ENCODE measurements around the gene IL13.

IL13 gene

DNA sequence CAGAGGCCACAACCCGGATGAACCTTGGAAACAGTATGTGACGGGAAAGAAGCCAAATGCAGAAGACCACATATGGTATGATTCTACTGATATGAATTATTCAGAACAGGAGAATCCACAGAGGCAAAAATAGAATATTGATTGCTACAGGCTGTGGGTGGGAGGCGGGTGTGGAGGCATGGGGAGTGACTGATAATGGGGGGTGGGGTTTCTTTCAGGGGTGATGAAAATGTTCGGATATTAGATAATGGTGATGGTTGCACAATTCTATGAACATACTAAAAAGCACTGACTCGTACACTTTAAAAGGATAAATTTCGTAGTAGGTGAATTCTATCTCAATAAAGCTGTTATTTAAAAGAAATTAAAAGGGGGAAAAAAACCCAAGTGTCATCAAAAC, 26.5 kb downstream of the IL13 start:
- CTCF ChIA-PET, result interaction anchor here (0.7 to 1.0 kb wide), 3 partner anchors 15 to 70 kb away, joined by 3 read pairs; no protein-coding TSS in a partner anchor

DNA sequence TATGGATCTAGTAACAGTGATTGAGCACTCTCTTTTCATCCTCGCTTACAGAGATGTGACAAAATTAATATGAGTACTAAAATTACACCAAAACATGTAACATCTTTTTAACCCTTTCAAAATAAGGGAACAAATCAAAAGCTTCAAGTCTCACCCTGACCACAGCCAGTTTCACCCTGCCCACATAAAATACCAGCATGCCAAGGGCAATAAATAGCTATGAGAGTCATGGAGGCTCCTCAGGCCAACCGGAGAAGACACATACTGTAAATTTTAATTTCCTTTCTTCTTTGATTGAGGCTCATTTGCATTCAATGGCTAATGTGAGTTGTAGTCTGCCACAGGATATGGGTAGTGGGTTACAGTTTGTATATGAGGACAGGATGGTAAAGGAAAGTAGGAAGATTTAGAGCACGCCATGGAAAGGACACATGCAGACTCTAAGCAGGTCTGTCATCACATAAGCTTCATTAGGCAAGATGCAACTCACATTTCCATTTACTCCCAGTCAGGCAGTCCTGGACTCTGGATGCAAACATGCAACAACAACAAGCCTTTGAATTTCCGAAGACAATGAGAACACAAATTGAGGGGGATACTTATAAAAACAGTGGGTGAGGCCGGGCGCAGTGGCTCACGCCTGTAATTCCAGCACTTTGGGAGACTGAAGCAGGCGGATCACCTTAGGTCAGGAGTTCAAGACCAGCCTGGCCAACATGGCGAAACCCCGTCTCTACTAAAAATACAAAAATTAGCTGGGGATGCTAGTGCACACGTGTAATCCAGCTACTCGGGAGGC, 27.1 kb downstream of the IL13 start:
- Histone ChIP-seq H3K9me3 (ENCODE audit: control extremely low read depth in 1 of 5, control insufficient read depth in 4 of 5, insufficient read depth in 2 of 5, low read depth in 1 of 5, low read length in 4 of 5) (no peaks in the 10 kb centered on the region), H3K4me3 (ENCODE audit: control insufficient read depth in 1 of 7, extremely low read depth in 1 of 7, insufficient read depth in 4 of 7, low read depth in 2 of 7, low read length in 6 of 7) (no peak overlapping the region), H3K27ac (ENCODE audit: insufficient read depth in 1 of 2, low read depth in 1 of 2, low read length in 2 of 2, poor library complexity in 1 of 2, severe bottlenecking in 2 of 2) (no peak overlapping the region), H3K27me3 (replicated peaks in 2 of 5; ENCODE audit: control insufficient read depth in 4 of 5, insufficient read depth in 5 of 5, low read length in 4 of 5) (no peaks in the 10 kb centered on the region), H3K36me3 (ENCODE audit: control insufficient read depth in 4 of 4, insufficient read depth in 4 of 4, low read length in 3 of 4) (no peaks in the 10 kb centered on the region), H3K4me1 (ENCODE audit: control extremely low read depth in 1 of 4, control insufficient read depth in 4 of 4, insufficient read depth in 4 of 4, low read length in 3 of 4) (peaks cover 4 to 19% (median 16%) of the 10 kb centered on the region in 4 experiments)
- 100% methylated on average over 5 of the region's 12 CpGs for WGBS (ENCODE audit: insufficient coverage)
- CTCF ChIA-PET, result interaction anchor here (0.7 to 1.0 kb wide), 3 partner anchors 15 to 69 kb away, joined by 3 read pairs; no protein-coding TSS in a partner anchor
- POLR2A ChIA-PET, result no interaction called here
- no peak for DNase-seq

More for the DNA sequence above, 26.5 kb downstream of the IL13 start:
- no peak for DNase-seq
- H3K27ac ChIP-seq (ENCODE audit: insufficient read depth in 1 of 2, low read depth in 1 of 2, low read length in 2 of 2, poor library complexity in 1 of 2, severe bottlenecking in 2 of 2), result no peak overlapping the region
- H3K4me1 ChIP-seq (ENCODE audit: control extremely low read depth in 1 of 4, control insufficient read depth in 4 of 4, insufficient read depth in 4 of 4, low read length in 3 of 4), result peaks cover 4 to 18% (median 16%) of the 10 kb centered on the region in 4 experiments
- 100% methylated on average over 2 of the region's 6 CpGs for WGBS (ENCODE audit: insufficient coverage)
- H3K9me3 ChIP-seq (ENCODE audit: control extremely low read depth in 1 of 5, control insufficient read depth in 4 of 5, insufficient read depth in 2 of 5, low read depth in 1 of 5, low read length in 4 of 5), result no peaks in the 10 kb centered on the region
- H3K4me3 ChIP-seq (ENCODE audit: control insufficient read depth in 1 of 7, extremely low read depth in 1 of 7, insufficient read depth in 4 of 7, low read depth in 2 of 7, low read length in 6 of 7), result no peak overlapping the region
- no peaks in the 10 kb centered on the region for H3K36me3 ChIP-seq (ENCODE audit: control insufficient read depth in 4 of 4, insufficient read depth in 4 of 4, low read length in 3 of 4)
- POLR2A ChIA-PET, result no interaction called here
- no peaks in the 10 kb centered on the region for H3K27me3 ChIP-seq (replicated peaks in 2 of 5; ENCODE audit: control insufficient read depth in 4 of 5, insufficient read depth in 5 of 5, low read length in 4 of 5)

DNA sequence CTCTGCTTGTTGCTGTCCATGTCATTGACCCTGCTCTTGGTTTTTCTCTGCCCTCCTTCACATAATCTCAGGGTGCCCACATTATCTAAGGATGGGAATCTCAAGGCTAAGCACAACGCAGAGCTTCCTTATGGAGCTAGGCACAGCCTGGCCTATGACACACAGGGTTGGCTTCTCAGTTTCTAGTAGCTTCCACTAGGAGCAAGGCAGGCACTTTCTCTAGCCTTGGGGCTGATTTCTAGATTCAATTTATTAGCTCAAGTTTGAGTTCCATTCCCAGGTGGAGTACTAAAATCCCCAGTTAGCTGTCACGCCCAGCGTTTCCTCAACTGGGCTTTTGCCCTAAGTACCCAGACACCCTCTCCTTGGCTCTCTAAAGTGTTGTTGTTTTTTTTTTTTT, 28.2 kb downstream of the IL13 start:
- no peaks in the 10 kb centered on the region for H3K27me3 ChIP-seq (replicated peaks in 2 of 5; ENCODE audit: control insufficient read depth in 4 of 5, insufficient read depth in 5 of 5, low read length in 4 of 5)
- H3K4me1 ChIP-seq (ENCODE audit: control extremely low read depth in 1 of 4, control insufficient read depth in 4 of 4, insufficient read depth in 4 of 4, low read length in 3 of 4), result peaks cover 4 to 19% (median 16%) of the 10 kb centered on the region in 4 experiments
- H3K9me3 ChIP-seq (ENCODE audit: control extremely low read depth in 1 of 5, control insufficient read depth in 4 of 5, insufficient read depth in 2 of 5, low read depth in 1 of 5, low read length in 4 of 5), result no peaks in the 10 kb centered on the region
- POLR2A ChIA-PET, result no interaction called here
- H3K36me3 ChIP-seq (ENCODE audit: control insufficient read depth in 4 of 4, insufficient read depth in 4 of 4, low read length in 3 of 4), result no peaks in the 10 kb centered on the region
- no peak overlapping the region for H3K27ac ChIP-seq (ENCODE audit: insufficient read depth in 1 of 2, low read depth in 1 of 2, low read length in 2 of 2, poor library complexity in 1 of 2, severe bottlenecking in 2 of 2)
- CTCF ChIA-PET, result no interaction called here
- no peak overlapping the region for H3K4me3 ChIP-seq (ENCODE audit: control insufficient read depth in 1 of 7, extremely low read depth in 1 of 7, insufficient read depth in 4 of 7, low read depth in 2 of 7, low read length in 6 of 7)
- no peak for DNase-seq
- 96% methylated on average over 3 of the region's 3 CpGs for WGBS (ENCODE audit: insufficient coverage)

DNA sequence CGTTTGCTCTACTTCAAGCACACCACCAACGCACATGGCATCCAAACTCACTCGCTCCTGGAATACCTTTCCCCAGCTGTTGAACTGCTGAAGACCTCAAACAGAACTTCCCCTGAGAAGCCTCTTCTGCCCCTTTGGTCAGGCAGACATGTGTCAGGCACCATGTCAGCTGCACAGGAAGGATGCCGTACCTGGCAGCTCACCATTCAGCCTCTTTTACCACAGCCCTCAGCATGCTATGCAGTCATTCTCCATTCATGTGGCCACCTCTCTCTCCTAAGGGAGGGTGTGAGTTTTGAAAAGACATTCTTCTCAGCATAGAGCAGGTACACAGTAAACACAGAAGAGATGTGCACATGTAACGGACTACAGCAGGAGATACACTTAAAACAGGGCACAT, 30.0 kb downstream of the IL13 start:
- peak in 2 of 3 donors; percentile 63 to 74 for DNase-seq
- Histone ChIP-seq H3K36me3 (ENCODE audit: control insufficient read depth in 4 of 4, insufficient read depth in 4 of 4, low read length in 3 of 4) (no peaks in the 10 kb centered on the region), H3K4me3 (ENCODE audit: control insufficient read depth in 1 of 7, extremely low read depth in 1 of 7, insufficient read depth in 4 of 7, low read depth in 2 of 7, low read length in 6 of 7) (no peak overlapping the region), H3K27ac (ENCODE audit: insufficient read depth in 1 of 2, low read depth in 1 of 2, low read length in 2 of 2, poor library complexity in 1 of 2, severe bottlenecking in 2 of 2) (no peak overlapping the region), H3K9me3 (ENCODE audit: control extremely low read depth in 1 of 5, control insufficient read depth in 4 of 5, insufficient read depth in 2 of 5, low read depth in 1 of 5, low read length in 4 of 5) (no peaks in the 10 kb centered on the region), H3K4me1 (ENCODE audit: control extremely low read depth in 1 of 4, control insufficient read depth in 4 of 4, insufficient read depth in 4 of 4, low read length in 3 of 4) (peaks cover 4 to 19% (median 16%) of the 10 kb centered on the region in 4 experiments), H3K27me3 (replicated peaks in 2 of 5; ENCODE audit: control insufficient read depth in 4 of 5, insufficient read depth in 5 of 5, low read length in 4 of 5) (no peaks in the 10 kb centered on the region)
- CTCF ChIA-PET, result interaction anchor here (1.5 to 1.7 kb wide), 3 partner anchors 22 to 28 kb away, joined by 3 to 5 read pairs (median 5); no protein-coding TSS in a partner anchor
- WGBS (ENCODE audit: insufficient coverage), result 96% methylated on average over 4 of the region's 5 CpGs
- POLR2A ChIA-PET, result no interaction called here

DNA sequence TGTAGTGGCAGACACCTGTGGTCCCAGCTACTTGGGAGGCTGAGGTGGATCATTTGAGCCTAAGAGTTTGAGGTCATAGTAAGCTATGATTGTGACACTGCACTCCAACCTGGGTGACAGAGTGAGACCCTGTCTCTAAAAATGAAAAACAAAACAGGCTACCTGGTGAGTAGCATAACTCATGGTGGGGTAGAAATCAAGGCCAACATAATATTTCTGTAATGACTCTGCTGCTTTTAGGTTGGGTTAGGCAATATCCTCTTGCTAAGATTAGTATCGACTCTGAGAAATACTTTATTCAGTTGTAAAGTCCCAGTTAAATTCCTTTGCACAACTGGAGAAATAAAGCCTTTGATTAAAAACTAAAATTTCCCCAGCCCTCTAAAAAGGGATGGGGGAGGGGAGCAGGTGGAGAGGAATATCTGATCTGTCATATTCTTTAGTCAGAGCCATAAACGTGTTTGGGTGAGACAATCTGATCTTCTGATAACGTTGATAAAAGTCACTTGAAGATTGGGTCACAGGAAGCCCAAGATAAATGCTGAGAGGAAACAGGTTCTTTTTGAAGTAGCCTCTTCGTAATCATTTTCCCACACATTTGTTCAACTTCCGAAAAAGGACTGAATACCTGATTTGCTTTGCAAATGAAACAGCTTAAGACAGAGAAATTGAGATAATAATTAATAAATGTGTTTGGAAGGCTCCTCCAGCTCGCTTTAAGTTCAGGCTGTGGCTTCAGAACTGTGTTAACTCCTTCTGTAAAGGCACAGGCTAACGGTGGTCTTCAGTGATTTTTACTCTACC, 30.8 kb downstream of the IL13 start:
- Histone ChIP-seq H3K36me3 (ENCODE audit: control insufficient read depth in 4 of 4, insufficient read depth in 4 of 4, low read length in 3 of 4) (no peaks in the 10 kb centered on the region), H3K27ac (ENCODE audit: insufficient read depth in 1 of 2, low read depth in 1 of 2, low read length in 2 of 2, poor library complexity in 1 of 2, severe bottlenecking in 2 of 2) (no peak overlapping the region), H3K9me3 (ENCODE audit: control extremely low read depth in 1 of 5, control insufficient read depth in 4 of 5, insufficient read depth in 2 of 5, low read depth in 1 of 5, low read length in 4 of 5) (no peaks in the 10 kb centered on the region), H3K4me3 (ENCODE audit: control insufficient read depth in 1 of 7, extremely low read depth in 1 of 7, insufficient read depth in 4 of 7, low read depth in 2 of 7, low read length in 6 of 7) (peak overlapping the region in 1 of 7 experiments; percentile 13), H3K27me3 (replicated peaks in 2 of 5; ENCODE audit: control insufficient read depth in 4 of 5, insufficient read depth in 5 of 5, low read length in 4 of 5) (no peaks in the 10 kb centered on the region), H3K4me1 (ENCODE audit: control extremely low read depth in 1 of 4, control insufficient read depth in 4 of 4, insufficient read depth in 4 of 4, low read length in 3 of 4) (peaks cover 4 to 19% (median 16%) of the 10 kb centered on the region in 4 experiments)
- WGBS (ENCODE audit: insufficient coverage), result 0% methylated on average over 1 of the region's 7 CpGs
- peak; percentile 71 to 94 (median 88) for DNase-seq
- CTCF ChIA-PET, result interaction anchor here (1.1 to 1.7 kb wide), 5 partner anchors 11 to 86 kb away, joined by 3 to 5 read pairs (median 4); no protein-coding TSS in a partner anchor
- POLR2A ChIA-PET, result interaction anchor here (0.6 kb wide), 1 partner anchor 11 kb away, joined by 3 read pairs; no protein-coding TSS in a partner anchor

DNA sequence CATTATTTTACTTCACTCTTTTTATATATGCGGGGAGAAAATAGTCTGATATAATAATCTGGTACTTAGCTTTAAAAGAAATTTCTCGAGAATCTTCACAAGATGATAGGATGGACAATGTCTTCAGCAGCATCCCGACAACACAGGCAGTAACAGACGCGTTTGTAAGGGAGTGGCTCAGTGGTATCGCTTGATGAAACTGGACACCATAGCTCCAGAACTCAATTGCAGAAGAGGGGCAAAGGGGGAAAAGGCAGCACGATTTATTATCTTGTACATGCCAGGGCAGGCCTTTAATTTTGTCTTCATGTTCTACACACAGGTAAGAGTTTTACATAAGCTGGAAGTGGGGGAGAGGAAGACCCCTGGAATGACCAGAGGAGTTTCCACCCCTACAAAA, 31.5 kb downstream of the IL13 start:
- Histone ChIP-seq H3K27ac (ENCODE audit: insufficient read depth in 1 of 2, low read depth in 1 of 2, low read length in 2 of 2, poor library complexity in 1 of 2, severe bottlenecking in 2 of 2) (no peak overlapping the region), H3K4me3 (ENCODE audit: control insufficient read depth in 1 of 7, extremely low read depth in 1 of 7, insufficient read depth in 4 of 7, low read depth in 2 of 7, low read length in 6 of 7) (no peak overlapping the region), H3K4me1 (ENCODE audit: control extremely low read depth in 1 of 4, control insufficient read depth in 4 of 4, insufficient read depth in 4 of 4, low read length in 3 of 4) (peaks cover 4 to 19% (median 16%) of the 10 kb centered on the region in 4 experiments), H3K9me3 (ENCODE audit: control extremely low read depth in 1 of 5, control insufficient read depth in 4 of 5, insufficient read depth in 2 of 5, low read depth in 1 of 5, low read length in 4 of 5) (no peaks in the 10 kb centered on the region), H3K36me3 (ENCODE audit: control insufficient read depth in 4 of 4, insufficient read depth in 4 of 4, low read length in 3 of 4) (no peaks in the 10 kb centered on the region), H3K27me3 (replicated peaks in 2 of 5; ENCODE audit: control insufficient read depth in 4 of 5, insufficient read depth in 5 of 5, low read length in 4 of 5) (no peaks in the 10 kb centered on the region)
- ChIA-PET POLR2A (no interaction called here), CTCF (interaction anchor here (1.1 to 1.9 kb wide), 5 partner anchors 10 to 87 kb away, joined by 3 to 7 read pairs (median 4); no protein-coding TSS in a partner anchor)
- no peak for DNase-seq
- 95% methylated on average over 7 of the region's 7 CpGs for WGBS (ENCODE audit: insufficient coverage)

Data from common myeloid progenitor, CD34-positive (primary cell).